Caco-2 (cell line): ENCODE measurements around the gene KLF7. TPM values are rescaled to one million over a fixed set of nuclear protein-coding genes. Genes with fewer than 3 reads are reported as not detected.

Source experiments
- BruUV-seq: library from RNA; stranded (reverse); fragments of 400-500 nt; replicated peaks from 2 replicates; lab custom pipeline; 2021; lab: Mats Ljungman, UMichigan
- CTCF ChIA-PET: fragments of 300-600 bp; sonication (Branson Sonifier 250); formaldehyde crosslinking; loops from one replicate; lab custom pipeline; 2022; ENCODE audit warnings: antibody characterized with exemption; lab: Charles Lee
- POLR2A ChIA-PET: fragments of 300-600 bp; sonication (Branson Sonifier 250); formaldehyde crosslinking; loops from one replicate; lab custom pipeline; 2022; ENCODE audit warnings: antibody characterized with exemption; lab: Charles Lee
- DNase-seq, 2 experiments: peaks; one replicate each; pipeline versions ENCODE4 v3.0.0 to v3.0.0-alpha.2; 2020 to 2022
- H3K27me3 ChIP-seq: replicated peaks from 2 replicates; pipeline ENCODE4 v1.6.0; 2011; ENCODE audit warnings: low read length; ENCODE audit not compliant: control insufficient read depth, insufficient read depth
- H3K36me3 ChIP-seq: 2 replicates; pipeline ENCODE4 v1.5.1; 2011; ENCODE audit warnings: low read length; ENCODE audit not compliant: control insufficient read depth, insufficient read depth
- H3K4me1 ChIP-seq: fragments of 250-450 bp; sonication (Bioruptor Pico); 2 replicates; pipeline ENCODE4 v1.5.1; 2020; ENCODE audit warnings: mild to moderate bottlenecking
- H3K4me3 ChIP-seq: 2 replicates; pipeline ENCODE4 v1.5.1; 2011; ENCODE audit warnings: low read depth, mild to moderate bottlenecking, control low read depth, low read length
- H3K9me3 ChIP-seq: fragments of 250-450 bp; sonication (Bioruptor Pico); 2 replicates; pipeline ENCODE4 v1.5.1; 2020; ENCODE audit warnings: mild to moderate bottlenecking, moderate library complexity
- H3K27ac Mint-ChIP-seq: one replicate; pipeline ENCODE4 v1.8.0; 2022; ENCODE audit warnings: mixed read lengths; ENCODE audit not compliant: unreplicated experiment
- H3K27me3 Mint-ChIP-seq: one replicate; pipeline ENCODE4 v1.8.0; 2022; ENCODE audit warnings: mixed read lengths; ENCODE audit not compliant: insufficient read depth, unreplicated experiment
- H3K36me3 Mint-ChIP-seq: one replicate; pipeline ENCODE4 v1.8.0; 2022; ENCODE audit warnings: mild to moderate bottlenecking, mixed read lengths; ENCODE audit not compliant: insufficient read depth, unreplicated experiment
- H3K4me1 Mint-ChIP-seq: one replicate; pipeline ENCODE4 v1.8.0; 2022; ENCODE audit warnings: low read depth, mixed read lengths; ENCODE audit not compliant: unreplicated experiment
- H3K4me3 Mint-ChIP-seq: one replicate; pipeline ENCODE4 v1.8.0; 2022; ENCODE audit warnings: mild to moderate bottlenecking, moderate library complexity, mixed read lengths; ENCODE audit not compliant: unreplicated experiment
- H3K9me3 Mint-ChIP-seq: one replicate; pipeline ENCODE4 v1.8.0; 2022; ENCODE audit warnings: mixed read lengths; ENCODE audit not compliant: unreplicated experiment
- CTCF ChIP-seq, 2 experiments: fragments of 200-600 bp in 1 of 2; IDR thresholded peaks; 1 replicate in 1 of 2; 2 replicates in 1 of 2; pipeline versions ENCODE4 v1.5.1 to v1.8.0; 2011 to 2022; ENCODE audit warnings: antibody characterized with exemption in 1 of 2, control low read depth in 1 of 2, inconsistent platforms in 1 of 2, low read depth in 1 of 2, low read length in 1 of 2, mild to moderate bottlenecking in 1 of 2, moderate library complexity in 1 of 2; ENCODE audit not compliant: insufficient read depth in 1 of 2, severe bottlenecking in 1 of 2, unreplicated experiment in 1 of 2
- intact Hi-C: fragments of 100-400 bp; cut with micrococcal nuclease; formaldehyde crosslinking; loops from one replicate; pipeline ENCODE4 v1.10.0; 2022; ENCODE audit not compliant: unreplicated experiment
- total RNA-seq: library from RNA; stranded (reverse); gene quantifications from 2 replicates; pipeline ENCODE4 v1.2.3, GENCODE V29; 2022

The KLF7 gene
- total RNA-seq, 1 experiment from 2014 or later, result 0.36 TPM

GRCh38 chr2:207103132-207103531 lies 62.6 kb downstream of the KLF7 start:
- peaks cover 2% of the 10 kb centered on the region; the same call in 1 of the 2 replicates for H3K9me3 ChIP-seq
- DNase-seq, result peak in 1 of 2 experiments; percentile 3
- H3K4me3 ChIP-seq, result no peak overlapping the region
- no peaks in the 10 kb centered on the region for H3K4me1 ChIP-seq
- BruUV-seq, result no TSS peak
- peaks cover 6% of the 10 kb centered on the region for H3K36me3 Mint-ChIP-seq
- intact Hi-C loops, result no loop called here
- no peaks in the 10 kb centered on the region for H3K27me3 Mint-ChIP-seq
- no peaks in the 10 kb centered on the region for H3K9me3 Mint-ChIP-seq
- no peak overlapping the region for H3K4me3 Mint-ChIP-seq
- no peaks in the 10 kb centered on the region for H3K27me3 ChIP-seq
- TF ChIP-seq CTCF (IDR thresholded peaks at IDR 0.05; ENCODE audit: insufficient read depth in 1 of 2, low read depth in 1 of 2, low read length in 1 of 2, severe bottlenecking in 1 of 2, unreplicated experiment in 1 of 2), result no peak
- CTCF ChIA-PET, result no interaction called here
- POLR2A ChIA-PET, result no interaction called here
- peaks cover 9% of the 10 kb centered on the region for H3K4me1 Mint-ChIP-seq
- no peaks in the 10 kb centered on the region for H3K36me3 ChIP-seq
- H3K27ac Mint-ChIP-seq, result no peak overlapping the region

DNA sequence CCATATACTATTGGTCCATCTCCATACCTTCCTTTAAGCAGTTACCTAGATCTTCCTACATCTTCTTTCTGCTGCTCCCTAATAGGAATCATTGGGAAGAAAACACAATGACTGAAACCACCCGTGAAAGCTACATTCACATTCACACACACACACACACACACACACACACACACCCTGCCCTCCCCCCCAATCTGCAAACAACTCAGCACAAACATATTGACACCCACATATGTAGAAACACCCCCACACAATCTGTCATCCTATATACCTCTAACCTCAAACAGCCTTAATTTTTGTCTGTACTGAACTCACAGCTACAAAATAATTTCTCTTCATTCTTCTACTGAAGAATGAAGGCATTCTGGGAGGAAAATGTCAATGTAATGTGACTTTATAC lies 63.8 kb downstream of the KLF7 start:
- H3K4me1 ChIP-seq, result no peaks in the 10 kb centered on the region
- H3K36me3 ChIP-seq, result no peaks in the 10 kb centered on the region
- peaks cover 6% of the 10 kb centered on the region; the same call in 1 of the 2 replicates for H3K9me3 ChIP-seq
- H3K9me3 Mint-ChIP-seq, result no peaks in the 10 kb centered on the region
- BruUV-seq, result no TSS peak
- peaks cover 6% of the 10 kb centered on the region for H3K36me3 Mint-ChIP-seq
- no peak overlapping the region for H3K4me3 Mint-ChIP-seq
- no peak for TF ChIP-seq CTCF (IDR thresholded peaks at IDR 0.05; ENCODE audit: insufficient read depth in 1 of 2, low read depth in 1 of 2, low read length in 1 of 2, severe bottlenecking in 1 of 2, unreplicated experiment in 1 of 2)
- no peaks in the 10 kb centered on the region for H3K27me3 ChIP-seq
- CTCF ChIA-PET, result no interaction called here
- no peak overlapping the region for H3K27ac Mint-ChIP-seq
- H3K4me1 Mint-ChIP-seq, result no peaks in the 10 kb centered on the region
- POLR2A ChIA-PET, result no interaction called here
- no peak for DNase-seq
- H3K4me3 ChIP-seq, result no peak overlapping the region
- intact Hi-C loops, result no loop called here
- H3K27me3 Mint-ChIP-seq, result no peaks in the 10 kb centered on the region

GRCh38 chr2:207097278-207097677 lies 68.5 kb downstream of the KLF7 start:
- no TSS peak for BruUV-seq
- ChIA-PET POLR2A (no interaction called here), CTCF (no interaction called here)
- Mint-ChIP-seq H3K36me3 (no peaks in the 10 kb centered on the region), H3K4me1 (no peaks in the 10 kb centered on the region), H3K27me3 (peaks cover 6% of the 10 kb centered on the region), H3K4me3 (no peak overlapping the region), H3K9me3 (no peaks in the 10 kb centered on the region), H3K27ac (no peak overlapping the region)
- DNase-seq, result no peak
- Histone ChIP-seq H3K36me3 (no peaks in the 10 kb centered on the region), H3K4me1 (no peaks in the 10 kb centered on the region), H3K27me3 (no peaks in the 10 kb centered on the region; the same call in 1 of the 2 replicates), H3K4me3 (no peak overlapping the region), H3K9me3 (peaks cover 6% of the 10 kb centered on the region; the same call in 1 of the 2 replicates)
- intact Hi-C loops, result no loop called here
- no peak for TF ChIP-seq CTCF (IDR thresholded peaks at IDR 0.05; ENCODE audit: insufficient read depth in 1 of 2, low read depth in 1 of 2, low read length in 1 of 2, severe bottlenecking in 1 of 2, unreplicated experiment in 1 of 2)
